Omental fat pad (tissue), 4 donors: ENCODE measurements around the gene SFTA2. TPM values are rescaled to one million over a fixed set of nuclear protein-coding genes. Genes with fewer than 3 reads are reported as not detected.

Experiments used
- ATAC-seq: fragments of 150-250 bp; one replicate; pipeline ENCODE4 v1.9.1; 2016; ENCODE audit warnings: mild to moderate bottlenecking, moderate library complexity; ENCODE audit not compliant: low FRiP score
- DNase-seq: peaks from one replicate; pipeline ENCODE4 v3.0.0-alpha.2; 2019; ENCODE audit warnings: low spot score
- small RNA-seq: library from RNA; depleted of rRNA; stranded (forward); fragments of <200 nt; gene quantifications from one replicate; pipeline ENCODE3, GENCODE V24; 2016
- total RNA-seq, 4 donors: library from RNA; depleted of rRNA; stranded (reverse); fragments of >200 nt; gene quantifications; one replicate each; pipeline ENCODE4 v1.1.0, GENCODE V29; 2016
- TF ChIP-seq, protein P1 (sequence below), 3 donors: fragments of 450-650 bp; IDR thresholded peaks; one replicate each; pipeline ENCODE4 v1.5.1; 2016 to 2017; ENCODE audit warnings: antibody characterized with exemption in 3 of 3, mild to moderate bottlenecking in 3 of 3, moderate library complexity in 2 of 3

The SFTA2 gene
- total RNA-seq, 4 donors from 2014 or later: not detected

DNA sequence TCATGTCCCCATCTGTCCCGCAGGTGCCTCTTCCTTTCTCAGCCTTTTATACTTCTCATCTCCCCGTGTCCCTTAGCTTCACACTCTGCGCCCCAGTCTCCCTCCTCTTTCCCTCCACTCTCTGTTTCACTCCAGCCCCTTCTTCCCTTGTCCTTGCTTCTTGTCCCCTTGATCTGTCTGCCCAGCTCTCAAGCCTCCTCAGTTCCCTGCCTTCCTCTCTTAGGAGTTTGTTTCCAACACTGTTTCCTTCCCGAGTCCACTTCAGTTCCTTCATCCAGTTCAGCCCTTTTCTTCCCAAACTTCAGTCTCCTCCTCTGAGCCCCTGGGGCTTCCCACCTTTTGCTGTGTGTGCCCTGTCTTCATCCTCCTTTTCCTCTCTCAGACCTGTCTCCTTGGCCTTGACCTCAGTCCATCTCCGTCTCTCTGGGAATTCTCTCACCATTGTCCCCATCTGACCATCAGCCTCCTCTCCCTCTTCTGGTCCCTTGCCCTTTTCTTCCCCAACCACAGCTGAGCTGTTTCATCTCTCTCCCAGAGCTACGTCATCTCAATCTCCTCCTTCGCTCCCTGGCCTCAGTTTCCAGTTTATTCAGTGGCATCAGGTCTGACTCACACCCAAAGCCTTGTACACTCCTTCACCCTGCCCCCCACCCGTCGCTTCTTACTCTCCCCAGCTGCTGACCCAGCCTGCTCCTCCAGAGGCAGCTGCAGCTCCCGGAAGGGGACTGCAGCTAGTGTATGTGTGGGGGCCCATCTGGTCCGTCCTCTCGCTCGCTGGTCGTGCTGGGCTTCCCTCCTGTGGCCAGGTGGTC lies 50.4 kb downstream of the SFTA2 start:
- DNase-seq: no peak
- ATAC-seq: no peak
- TF ChIP-seq, protein P1, sequence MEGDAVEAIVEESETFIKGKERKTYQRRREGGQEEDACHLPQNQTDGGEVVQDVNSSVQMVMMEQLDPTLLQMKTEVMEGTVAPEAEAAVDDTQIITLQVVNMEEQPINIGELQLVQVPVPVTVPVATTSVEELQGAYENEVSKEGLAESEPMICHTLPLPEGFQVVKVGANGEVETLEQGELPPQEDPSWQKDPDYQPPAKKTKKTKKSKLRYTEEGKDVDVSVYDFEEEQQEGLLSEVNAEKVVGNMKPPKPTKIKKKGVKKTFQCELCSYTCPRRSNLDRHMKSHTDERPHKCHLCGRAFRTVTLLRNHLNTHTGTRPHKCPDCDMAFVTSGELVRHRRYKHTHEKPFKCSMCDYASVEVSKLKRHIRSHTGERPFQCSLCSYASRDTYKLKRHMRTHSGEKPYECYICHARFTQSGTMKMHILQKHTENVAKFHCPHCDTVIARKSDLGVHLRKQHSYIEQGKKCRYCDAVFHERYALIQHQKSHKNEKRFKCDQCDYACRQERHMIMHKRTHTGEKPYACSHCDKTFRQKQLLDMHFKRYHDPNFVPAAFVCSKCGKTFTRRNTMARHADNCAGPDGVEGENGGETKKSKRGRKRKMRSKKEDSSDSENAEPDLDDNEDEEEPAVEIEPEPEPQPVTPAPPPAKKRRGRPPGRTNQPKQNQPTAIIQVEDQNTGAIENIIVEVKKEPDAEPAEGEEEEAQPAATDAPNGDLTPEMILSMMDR (IDR thresholded peaks at IDR 0.05): no peak

Small RNA genes within 50 kb of the gene (small RNA-seq; reads per million reads assigned to genes)
- not detected for gene RF00019

Other genes with a start within 250 kb of the SFTA2 start
- gene PPP1R18, start 245.5 kb downstream of the SFTA2 start, total RNA-seq: 10 to 100 TPM; 25.5 to 55.7 (median 43.4) TPM
- 1 to 10 TPM; 2.9 to 5.8 (median 3.7) TPM for gene NRM, start 241.2 kb downstream of the SFTA2 start, total RNA-seq
- 10 to 100 TPM in 1 of 4 donors, 1 to 10 TPM in 3; 6.2 to 15.0 (median 7.2) TPM for gene MDC1, start 214.9 kb downstream of the SFTA2 start, total RNA-seq
- 100 to 1,000 TPM; 229 to 281 (median 256) TPM for gene TUBB, start 211.8 kb downstream of the SFTA2 start, total RNA-seq
- 100 to 1,000 TPM in 3 of 4 donors, 10 to 100 TPM in 1; 90.2 to 156 (median 142) TPM for gene FLOT1, start 189.5 kb downstream of the SFTA2 start, total RNA-seq
- gene IER3, start 187.6 kb downstream of the SFTA2 start, total RNA-seq: 100 to 1,000 TPM in 1 of 4 donors, 10 to 100 TPM in 2, 1 to 10 TPM in 1; 6.8 to 224 (median 43.4) TPM
- 10 to 100 TPM in 3 of 4 donors, 1 to 10 TPM in 1; 9.9 to 77.3 (median 48.7) TPM for gene DDR1, start 47.7 kb downstream of the SFTA2 start, total RNA-seq
- 10 to 100 TPM; 10.3 to 22.2 (median 14.7) TPM for gene GTF2H4, start 24.0 kb downstream of the SFTA2 start, total RNA-seq
- gene VARS2, start 17.9 kb downstream of the SFTA2 start, total RNA-seq: 10 to 100 TPM; 14.0 to 18.8 (median 16.6) TPM
- gene MUCL3, start 8.8 kb upstream of the SFTA2 start, total RNA-seq: under 1 TPM in 1 of 4 donors, not detected in 3; 0.19 TPM
- gene MUC21, start 51.5 kb upstream of the SFTA2 start, total RNA-seq: not detected
- gene MUC22, start 78.3 kb upstream of the SFTA2 start, total RNA-seq: not detected
- not detected for gene C6orf15, start 180.4 kb upstream of the SFTA2 start, total RNA-seq
- gene PSORS1C1, start 182.6 kb upstream of the SFTA2 start, total RNA-seq: 1 to 10 TPM in 3 of 4 donors, under 1 TPM in 1; 0.60 to 1.3 (median 1.3) TPM
- gene CDSN, start 188.3 kb upstream of the SFTA2 start, total RNA-seq: not detected
- not detected for gene PSORS1C2, start 206.9 kb upstream of the SFTA2 start, total RNA-seq
- 10 to 100 TPM in 1 of 4 donors, 1 to 10 TPM in 3; 4.6 to 21.1 (median 5.0) TPM for gene CCHCR1, start 225.6 kb upstream of the SFTA2 start, total RNA-seq
- gene TCF19, start 226.4 kb upstream of the SFTA2 start, total RNA-seq: 10 to 100 TPM in 1 of 4 donors, 1 to 10 TPM in 3; 1.9 to 19.5 (median 2.7) TPM
- 1 to 10 TPM in 2 of 4 donors, under 1 TPM in 1, not detected in 1; 0.37 to 2.4 (median 1.3) TPM for gene POU5F1, start 238.5 kb upstream of the SFTA2 start, total RNA-seq